ENCODE results near the gene TRABD. TPM values are rescaled to one million over a fixed set of nuclear protein-coding genes. Genes with fewer than 3 reads are reported as not detected.

The TRABD gene
- polyA plus RNA-seq, 1 of the 3 experiments (the other 2 are of a cell fraction) = 50.6 TPM

- H3K4me3 ChIP-seq (ENCODE audit: low read depth in 2 of 2, low read length in 1 of 2) = no peak overlapping the region
- ChIA-PET CTCF (interaction anchor here (1.4 kb wide), 1 partner anchor 12 kb away, joined by 4 read pairs; no protein-coding TSS in a partner anchor), POLR2A (no interaction called here)
- H3K36me3 ChIP-seq (replicated peaks in 1 of 2; ENCODE audit: control insufficient read depth in 1 of 2, insufficient read depth in 2 of 2, low read length in 1 of 2) = peaks cover 0 to 8% of the 10 kb centered on the region in 2 experiments
- TF ChIP-seq GABPA (IDR thresholded peaks at IDR 0.05; ENCODE audit: low read depth) (no peak), POLR2AphosphoS5 (IDR thresholded peaks at IDR 0.05; ENCODE audit: low read depth, low read length) (no peak), EP300 (IDR thresholded peaks at IDR 0.05; ENCODE audit: borderline replicate concordance in 1 of 2, low read depth in 1 of 2, low read length in 1 of 2) (no peak), ELF1 (IDR thresholded peaks at IDR 0.05) (no peak), RCOR1 (IDR thresholded peaks at IDR 0.05; ENCODE audit: low read length) (no peak), IRF3 (IDR thresholded peaks at IDR 0.05; ENCODE audit: low read depth, low read length) (no peak), RFX5 (IDR thresholded peaks at IDR 0.05; ENCODE audit: low read length) (no peak), NRF1 (IDR thresholded peaks at IDR 0.05; ENCODE audit: low read depth, low read length) (no peak), TAF1 (IDR thresholded peaks at IDR 0.05; ENCODE audit: borderline replicate concordance, low read depth, low read length) (no peak), MEF2A (IDR thresholded peaks at IDR 0.05; ENCODE audit: borderline replicate concordance, low read depth) (no peak), TCF12 (IDR thresholded peaks at IDR 0.05) (no peak)
- H3K4me2 ChIP-seq = no peak overlapping the region
- no peaks in the 10 kb centered on the region for H3K9me2 ChIP-seq
- WGBS (ENCODE audit: low lambda C conversion rate) = 78% methylated on average over 4 of the region's 7 CpGs
- no peak overlapping the region for H3K9ac ChIP-seq
- H3K4me1 ChIP-seq (ENCODE audit: control insufficient read depth in 1 of 2, insufficient read depth in 2 of 2, low read depth in 1 of 2, low read length in 1 of 2) = no peaks in the 10 kb centered on the region
- no peaks in the 10 kb centered on the region for H3K9me3 ChIP-seq
- no peak overlapping the region for H2AFZ ChIP-seq (ENCODE audit: low read depth)
- H3F3A ChIP-seq (replicated peaks; ENCODE audit: insufficient read depth) = no peaks in the 10 kb centered on the region
- no peak for DNase-seq
- no peaks in the 10 kb centered on the region for H3K27me3 ChIP-seq (ENCODE audit: insufficient read depth)
- H3K79me2 ChIP-seq (ENCODE audit: insufficient read depth) = no peaks in the 10 kb centered on the region
- H3K27ac ChIP-seq (ENCODE audit: low read depth in 2 of 2, low read length in 1 of 2) = no peak overlapping the region
- H4K20me1 ChIP-seq (ENCODE audit: insufficient read depth) = no peaks in the 10 kb centered on the region
Observed at GRCh38 chr22:50160947-50161346, 24.8 kb upstream of the TRABD start.

DNA sequence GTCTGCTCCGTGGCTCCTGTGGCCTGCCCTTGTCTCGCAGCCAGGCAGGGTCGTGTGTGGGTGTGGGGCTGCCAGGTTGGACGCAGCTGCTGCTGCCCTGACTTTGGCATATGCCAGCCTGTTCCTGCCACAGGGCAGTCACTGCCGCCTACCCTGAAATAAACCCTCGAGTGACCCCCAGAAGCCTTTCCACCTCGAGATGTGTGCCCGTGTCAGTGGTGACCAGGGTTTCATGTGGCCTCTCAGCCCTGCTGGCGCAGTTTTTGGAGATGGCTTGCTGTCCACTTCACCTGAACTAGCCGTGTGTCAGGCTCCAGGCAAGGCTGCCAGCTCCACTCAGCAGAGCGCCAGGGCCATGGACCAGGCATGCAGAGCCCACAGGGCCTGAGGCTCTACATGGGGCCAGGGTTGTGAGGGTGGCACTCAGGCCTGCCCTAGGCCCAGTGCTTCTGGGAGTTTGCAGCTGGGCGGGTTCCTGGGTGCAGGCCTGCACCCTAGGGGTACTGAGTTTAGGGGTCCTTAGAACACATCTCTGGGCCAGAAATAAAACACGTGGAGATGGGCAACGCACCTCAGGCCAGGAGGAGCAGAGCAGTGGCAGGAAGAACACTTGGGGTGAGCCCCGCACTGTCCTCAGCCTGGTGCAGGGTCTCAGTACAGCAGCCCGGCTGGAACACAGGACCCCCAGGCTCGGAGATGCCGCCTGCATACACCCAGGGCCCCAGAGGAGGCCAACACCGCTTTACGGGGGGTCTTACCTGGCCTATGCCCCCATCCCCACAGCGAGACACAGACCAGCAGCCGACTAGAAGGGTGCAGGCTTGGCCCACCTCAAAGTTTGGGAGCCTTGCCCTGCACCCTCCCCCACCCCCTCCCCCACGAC, 24.0 kb upstream of the TRABD start:
- H3K9me2 ChIP-seq = no peaks in the 10 kb centered on the region
- POLR2A ChIA-PET = no interaction called here
- TF ChIP-seq SMC3 (IDR thresholded peaks at IDR 0.05; ENCODE audit: low read depth, low read length) = no peak
- no peak for TF ChIP-seq YY1 (IDR thresholded peaks at IDR 0.05; ENCODE audit: low read depth)
- no peak for TF ChIP-seq NFIC (IDR thresholded peaks at IDR 0.05; ENCODE audit: borderline replicate concordance)
- no peak for TF ChIP-seq RFX5 (IDR thresholded peaks at IDR 0.05; ENCODE audit: low read length)
- TF ChIP-seq, protein P1, sequence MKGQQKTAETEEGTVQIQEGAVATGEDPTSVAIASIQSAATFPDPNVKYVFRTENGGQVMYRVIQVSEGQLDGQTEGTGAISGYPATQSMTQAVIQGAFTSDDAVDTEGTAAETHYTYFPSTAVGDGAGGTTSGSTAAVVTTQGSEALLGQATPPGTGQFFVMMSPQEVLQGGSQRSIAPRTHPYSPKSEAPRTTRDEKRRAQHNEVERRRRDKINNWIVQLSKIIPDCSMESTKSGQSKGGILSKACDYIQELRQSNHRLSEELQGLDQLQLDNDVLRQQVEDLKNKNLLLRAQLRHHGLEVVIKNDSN (IDR thresholded peaks at IDR 0.05; ENCODE audit: borderline replicate concordance, low read depth) = no peak
- no peaks in the 10 kb centered on the region for H3K9me3 ChIP-seq
- H3K4me3 ChIP-seq (ENCODE audit: low read depth in 2 of 2, low read length in 1 of 2) = no peak overlapping the region
- no peak overlapping the region for H3K4me2 ChIP-seq
- no peak overlapping the region for H3K9ac ChIP-seq
- H3K27ac ChIP-seq (ENCODE audit: low read depth in 2 of 2, low read length in 1 of 2) = no peak overlapping the region
- H3K79me2 ChIP-seq (ENCODE audit: insufficient read depth) = no peaks in the 10 kb centered on the region
- no peaks in the 10 kb centered on the region for H3F3A ChIP-seq (replicated peaks; ENCODE audit: insufficient read depth)
- H4K20me1 ChIP-seq (ENCODE audit: insufficient read depth) = no peaks in the 10 kb centered on the region
- H3K4me1 ChIP-seq (ENCODE audit: control insufficient read depth in 1 of 2, insufficient read depth in 2 of 2, low read depth in 1 of 2, low read length in 1 of 2) = no peaks in the 10 kb centered on the region
- H3K36me3 ChIP-seq (replicated peaks in 1 of 2; ENCODE audit: control insufficient read depth in 1 of 2, insufficient read depth in 2 of 2, low read length in 1 of 2) = peaks cover 0 to 8% of the 10 kb centered on the region in 2 experiments
- H3K27me3 ChIP-seq (ENCODE audit: insufficient read depth) = no peaks in the 10 kb centered on the region
- 86% methylated on average over 5 of the region's 23 CpGs for WGBS (ENCODE audit: low lambda C conversion rate)
- DNase-seq = no peak
- CTCF ChIA-PET = interaction anchor here (1.4 kb wide), 1 partner anchor 13 kb away, joined by 4 read pairs; no protein-coding TSS in a partner anchor
- H2AFZ ChIP-seq (ENCODE audit: low read depth) = no peak overlapping the region

All from SK-N-SH (cell line).